GM19463 (cell line): ENCODE measurements around the gene IFNA5.

Source experiments
- ATAC-seq: cut with Tn5 transposase; IDR thresholded peaks from one replicate; pipeline ENCODE4 v1.9.1; 2021; ENCODE audit warnings: mild to moderate bottlenecking, moderate library complexity; ENCODE audit not compliant: unreplicated experiment

Gene IFNA5

GRCh38 chr9:21294904-21295538 is 10.1 kb downstream of the IFNA5 start:
- ATAC-seq, result peak; percentile 74

GRCh38 chr9:21294364-21294774 is 10.7 kb downstream of the IFNA5 start:
- peak; percentile 67 for ATAC-seq

- ATAC-seq, result no peak
Observed at GRCh38 chr9:21289848-21290247, 15.3 kb downstream of the IFNA5 start.

GRCh38 chr9:21287280-21287679 is 17.8 kb downstream of the IFNA5 start:
- ATAC-seq, result no peak

- no peak for ATAC-seq
Observed at GRCh38 chr9:21286659-21287058, 18.5 kb downstream of the IFNA5 start.

- ATAC-seq, result no peak
Observed at GRCh38 chr9:21286099-21286498, 19.0 kb downstream of the IFNA5 start.

GRCh38 chr9:21281275-21281674 is 23.8 kb downstream of the IFNA5 start:
- no peak for ATAC-seq

- no peak for ATAC-seq
Observed at GRCh38 chr9:21268347-21268657, 36.8 kb downstream of the IFNA5 start.

GRCh38 chr9:21267485-21268346 is 37.4 kb downstream of the IFNA5 start:
- peak; percentile 46 for ATAC-seq

GRCh38 chr9:21266733-21267484 is 38.2 kb downstream of the IFNA5 start:
- ATAC-seq, result peak; percentile 34

- ATAC-seq, result peak; percentile 53
Observed at GRCh38 chr9:21265421-21266189, 39.5 kb downstream of the IFNA5 start.

GRCh38 chr9:21255538-21256212 is 49.4 kb downstream of the IFNA5 start:
- peak; percentile 46 for ATAC-seq
